HepG2 (cell line): ENCODE results near the gene EYA2. TPM values are rescaled to one million over a fixed set of nuclear protein-coding genes. Genes with fewer than 3 reads are reported as not detected.

Experiments used
- ATAC-seq: fragments of 200-7000 bp; cut with Tn5 transposase; 3 replicates; pipeline ENCODE4 v1.9.1; 2020; ENCODE audit warnings: mild to moderate bottlenecking, moderate library complexity
- BruUV-seq: library from RNA; stranded (reverse); fragments of 400-500 nt; replicated peaks from 2 replicates; lab custom pipeline; 2021; lab: Mats Ljungman, UMichigan
- CTCF ChIA-PET: fragments of 300-600 bp; formaldehyde crosslinking; extraction: SDS; loops from one replicate; lab custom pipeline; 2021; ENCODE audit warnings: low total read pairs, inconsistent platforms, low intra/inter-chr PET ratio; lab: Yijun Ruan, JAX
- POLR2A ChIA-PET: fragments of 350-600 bp; sonication (Branson Sonifier 250); formaldehyde crosslinking; loops from one replicate; lab custom pipeline; 2020; ENCODE audit warnings: antibody characterized with exemption, inconsistent platforms; lab: Yijun Ruan, JAX
- DNase-seq: peaks from one replicate; pipeline ENCODE4 v3.0.0-alpha.2; 2015; ENCODE audit warnings: low spot score
- FAIRE-seq: peaks from 3 replicates; lab custom pipeline; 2011; peaks lifted over from hg19 to GRCh38; lab: Jason Lieb, UNC
- H2AFZ ChIP-seq: one replicate; pipeline ENCODE4 v1.6.1; 2011; ENCODE audit warnings: low read length, inconsistent platforms
- H3K27ac ChIP-seq: fragments of 300-600 bp; 3 replicates; pipeline ENCODE4 v1.8.0; 2011; ENCODE audit warnings: mixed run types, mild to moderate bottlenecking, mixed read lengths, low read length, inconsistent platforms; ENCODE audit not compliant: insufficient read depth; ENCODE audit errors: extremely low read length
- H3K27me3 ChIP-seq, 2 experiments: fragments of 200-600 bp in 1 of 2; 2 replicates in 1 of 2; 3 replicates in 1 of 2; pipeline versions ENCODE4 v1.6.0 to v1.8.0; 2011; ENCODE audit warnings: low read length in 2 of 2, mild to moderate bottlenecking in 2 of 2, moderate library complexity in 2 of 2, inconsistent platforms in 1 of 2; ENCODE audit not compliant: insufficient read depth in 2 of 2, control insufficient read depth in 1 of 2
- H3K36me3 ChIP-seq, 2 experiments: fragments of 200-600 bp in 1 of 2; replicated peaks in 1 of 2; 2 replicates in 1 of 2; 3 replicates in 1 of 2; pipeline versions ENCODE4 v1.5.1 to v1.8.0; 2011; ENCODE audit warnings: low read length in 2 of 2, inconsistent platforms in 1 of 2; ENCODE audit not compliant: insufficient read depth in 2 of 2, control insufficient read depth in 1 of 2
- H3K4me1 ChIP-seq: 2 replicates; pipeline ENCODE4 v1.5.1; 2012; ENCODE audit warnings: low read length, inconsistent platforms; ENCODE audit not compliant: insufficient read depth
- H3K4me2 ChIP-seq: 2 replicates; pipeline ENCODE4 v1.6.0; 2011; ENCODE audit warnings: low read depth, low read length, inconsistent platforms
- H3K4me3 ChIP-seq, 3 experiments: fragments of 200-600 bp in 1 of 3; sonication (generic), shearing (Covaris generic) in 1 of 3; replicated peaks in 1 of 3; 2 replicates each; pipeline ENCODE4 v1.5.1; 2011 to 2016; ENCODE audit warnings: low read length in 3 of 3, inconsistent platforms in 2 of 3, low read depth in 2 of 3, mild to moderate bottlenecking in 2 of 3, control low read depth in 1 of 3, mixed read lengths in 1 of 3; ENCODE audit not compliant: insufficient read depth in 1 of 3
- H3K79me2 ChIP-seq: one replicate; pipeline ENCODE4 v1.6.1; 2011; ENCODE audit warnings: low read length, inconsistent platforms; ENCODE audit not compliant: insufficient read depth
- H3K9ac ChIP-seq: 2 replicates; pipeline ENCODE4 v1.6.0; 2011; ENCODE audit warnings: mild to moderate bottlenecking, low read depth, low read length, inconsistent platforms; ENCODE audit not compliant: insufficient read depth
- H3K9me3 ChIP-seq: 2 replicates; pipeline ENCODE4 v1.5.1; 2012; ENCODE audit warnings: mild to moderate bottlenecking, low read length
- H4K20me1 ChIP-seq: 2 replicates; pipeline ENCODE4 v1.6.0; 2011; ENCODE audit warnings: inconsistent platforms, mild to moderate bottlenecking, low read length, moderate library complexity; ENCODE audit not compliant: insufficient read depth
- ELF1 ChIP-seq: sonication (generic); formaldehyde crosslinking; IDR thresholded peaks from 2 replicates; pipeline ENCODE4 v1.4.0; 2020; ENCODE audit warnings: missing genetic modification reagents
- ETV5 ChIP-seq: IDR thresholded peaks from 2 replicates; pipeline ENCODE4 v1.6.1; 2018; ENCODE audit warnings: missing biosample characterization, missing genetic modification reagents, inconsistent platforms, borderline replicate concordance
- SKI ChIP-seq: fragments of 450-650 bp; IDR thresholded peaks from one replicate; pipeline ENCODE4 v1.6.1; 2018; ENCODE audit warnings: mild to moderate bottlenecking; ENCODE audit not compliant: partially characterized antibody
- YEATS2 ChIP-seq: sonication (generic); formaldehyde crosslinking; IDR thresholded peaks from 2 replicates; pipeline ENCODE4 v1.4.0; 2020; ENCODE audit warnings: missing genetic modification reagents, borderline replicate concordance
- ZNF264 ChIP-seq: sonication (generic); formaldehyde crosslinking; IDR thresholded peaks from 2 replicates; pipeline ENCODE4 v1.4.0; 2020; ENCODE audit warnings: missing genetic modification reagents
- ZNF737 ChIP-seq: sonication (generic); formaldehyde crosslinking; IDR thresholded peaks from 2 replicates; pipeline ENCODE4 v1.5.0; 2020; ENCODE audit warnings: missing genetic modification reagents, mild to moderate bottlenecking, borderline replicate concordance
- WGBS: methylation state at CpG from one replicate; pipeline ENCODE4 v1.1.6; 2017; ENCODE audit warnings: low lambda C conversion rate; 5-methylcytosine and 5-hydroxymethylcytosine counted together
- in situ Hi-C: cut with HindIII; loops from 2 replicates; pipeline ENCODE4 v1.10.0; 2017; ENCODE audit warnings: low pct_unique_long_range_greater_than_20kb; ENCODE audit not compliant: extremely low pct_ligation_motif_present
- intact Hi-C: fragments of 100-400 bp; cut with micrococcal nuclease; formaldehyde crosslinking; loops from one replicate; pipeline ENCODE4 v1.10.0; 2022; ENCODE audit not compliant: unreplicated experiment
- polyA plus RNA-seq, 8 experiments: library from polyadenylated mRNA; depleted of rRNA in 3 of 8; stranded (reverse) in 7 of 8; unstranded in 1 of 8; fragments of >200 nt; fragmentation: Illumina TruSeq in 4 of 8; extraction: Trizol in 4 of 8; gene quantifications; 2 replicates each; pipeline versions ENCODE4 v1.2.1 to v1.2.3, GENCODE V29; 2011 to 2016; ENCODE audit warnings: low read depth in 4 of 8, missing spikeins in 1 of 8, mixed read lengths in 1 of 8; ENCODE audit not compliant: insufficient read depth in 1 of 8
- total RNA-seq, 5 experiments: library from RNA; depleted of rRNA; stranded (reverse); fragments of >200 nt; fragmentation: Illumina TruSeq; extraction: Trizol; gene quantifications; 2 replicates each; pipeline ENCODE4 v1.2.3, GENCODE V29; 2016; ENCODE audit warnings: low read depth in 1 of 5

EYA2 gene
- total and polyA plus RNA-seq, 2 of the 13 experiments (the other 11 are each of a cell fraction or from before 2014, with no cell fraction given) = not detected

DNA sequence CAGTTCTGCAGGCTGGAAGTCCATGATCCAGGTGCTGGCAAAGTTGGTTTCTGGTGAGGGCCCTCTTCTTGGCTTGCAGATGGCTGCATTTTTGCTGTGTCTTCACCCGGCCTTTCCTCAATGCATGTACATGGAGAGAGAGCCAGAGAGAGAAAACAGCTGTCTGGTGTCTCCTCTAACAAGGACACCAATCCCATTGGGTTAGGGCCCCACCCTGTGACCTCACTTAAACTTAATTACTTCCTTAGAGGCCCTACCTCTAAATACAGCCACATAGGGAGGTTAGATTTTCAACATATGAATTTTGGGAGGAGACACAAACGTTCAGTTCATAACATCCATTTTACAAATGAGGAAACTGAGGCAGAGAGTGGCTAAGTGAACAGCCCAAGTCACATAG is 259.4 kb downstream of the EYA2 start:
- H3K27me3 ChIP-seq = peaks cover 0 to 5% of the 10 kb centered on the region in 2 experiments; a peak in 2 of 5 replicates
- H3K4me2 ChIP-seq = no peak overlapping the region
- ChIA-PET CTCF (no interaction called here), POLR2A (no interaction called here)
- in situ Hi-C loops = no loop called here
- DNase-seq = no peak
- no peak overlapping the region for H3K4me3 ChIP-seq
- H3K36me3 ChIP-seq = no peaks in the 10 kb centered on the region
- H3K79me2 ChIP-seq = no peaks in the 10 kb centered on the region
- peak; percentile 96 for TF ChIP-seq ZNF264 (CRISPR knock-in tag)
- TF ChIP-seq SKI = no peak
- TF ChIP-seq, all 625 proteins: peak for 1
- ATAC-seq (no peak), FAIRE-seq (no peak)
- Histone ChIP-seq H3K27ac (no peak overlapping the region), H3K4me1 (peaks cover 13% of the 10 kb centered on the region), H3K9me3 (no peaks in the 10 kb centered on the region), H4K20me1 (no peaks in the 10 kb centered on the region), H2AFZ (no peak overlapping the region), H3K9ac (no peak overlapping the region)
- BruUV-seq = no TSS peak
- intact Hi-C loops = no loop called here
- 10% methylated on average over 2 of the region's 2 CpGs for WGBS

DNA sequence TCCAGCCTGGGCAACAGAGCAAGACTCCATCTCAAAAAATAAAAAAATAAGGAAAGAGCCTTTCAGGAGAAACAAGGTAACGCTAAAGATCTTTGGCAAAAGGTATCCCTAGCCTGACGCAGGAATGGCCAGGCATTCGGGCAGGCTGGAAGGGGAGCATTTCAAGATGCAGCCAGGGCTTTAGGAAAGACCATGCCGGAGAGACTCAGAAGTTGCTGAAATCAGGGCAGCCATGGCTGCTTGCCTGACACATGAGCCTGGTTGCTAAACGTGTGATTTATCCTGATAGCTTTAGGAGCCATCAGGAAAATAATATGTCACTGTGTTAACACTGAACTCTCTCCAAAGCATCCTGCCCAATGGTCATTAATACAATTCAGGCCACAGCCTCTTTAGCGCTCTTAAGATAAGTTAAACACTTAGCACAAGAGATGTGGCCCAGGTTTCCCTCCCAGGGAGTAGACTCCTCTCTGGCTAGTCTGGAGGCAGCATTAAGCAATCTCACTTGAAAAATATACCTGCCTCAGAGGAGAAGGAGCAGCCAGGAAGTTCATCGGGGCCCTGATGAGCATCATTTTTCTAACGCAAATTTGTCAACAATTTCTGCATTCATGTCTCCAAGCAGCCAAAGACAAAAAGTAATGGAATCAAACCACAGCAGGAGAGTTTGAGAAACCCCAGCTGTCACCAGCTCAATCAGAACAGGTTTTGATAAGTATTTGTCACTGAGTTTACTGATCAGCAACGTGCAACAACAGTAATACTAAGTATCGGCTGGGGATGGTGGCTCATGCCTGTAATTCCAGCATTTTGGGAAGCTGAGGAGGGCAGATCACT is 261.9 kb downstream of the EYA2 start:
- in situ Hi-C loops = no loop called here
- Histone ChIP-seq H3K4me3 (no peak overlapping the region), H3K9me3 (no peaks in the 10 kb centered on the region), H3K4me1 (peaks cover 13% of the 10 kb centered on the region), H2AFZ (no peak overlapping the region), H3K9ac (no peak overlapping the region), H3K79me2 (no peaks in the 10 kb centered on the region), H3K27ac (no peak overlapping the region), H3K27me3 (peaks cover 2 to 10% of the 10 kb centered on the region in 2 experiments; a peak in 2 of 5 replicates), H3K36me3 (no peaks in the 10 kb centered on the region), H4K20me1 (no peaks in the 10 kb centered on the region), H3K4me2 (no peak overlapping the region)
- DNase-seq (no peak), ATAC-seq (no peak), FAIRE-seq (no peak)
- WGBS = 40% methylated on average over 10 of the region's 10 CpGs
- BruUV-seq = no TSS peak
- ChIA-PET CTCF (no interaction called here), POLR2A (no interaction called here)
- TF ChIP-seq ELF1 (CRISPR knock-in tag) = no peak
- TF ChIP-seq ZNF737 (CRISPR knock-in tag) = no peak
- no peak for TF ChIP-seq YEATS2 (CRISPR knock-in tag)
- no peak for TF ChIP-seq ETV5
- intact Hi-C loops = no loop called here
